NB4 (cell line): ENCODE results near the gene FOXP1.

ENCODE experiments used
- DNase-seq: peaks from one replicate; pipeline ENCODE4 v3.0.0; 2010; ENCODE audit warnings: low read depth
- H3K4me3 ChIP-seq: one replicate; pipeline ENCODE4 v1.5.1; 2011; ENCODE audit warnings: mild to moderate bottlenecking, low read depth, low read length, moderate library complexity
- CTCF ChIP-seq: IDR thresholded peaks from one replicate; pipeline ENCODE4 v1.5.1; 2012; ENCODE audit warnings: low read depth, low read length
- MAX ChIP-seq: IDR thresholded peaks from 2 replicates; pipeline ENCODE4 v1.6.1; 2011; ENCODE audit warnings: low read depth, low read length
- MYC ChIP-seq: IDR thresholded peaks from 2 replicates; pipeline ENCODE4 v1.6.1; 2011; ENCODE audit warnings: low read depth, low read length
- POLR2A ChIP-seq: IDR thresholded peaks from 2 replicates; pipeline ENCODE4 v1.6.1; 2011; ENCODE audit warnings: mild to moderate bottlenecking; ENCODE audit not compliant: insufficient read length; ENCODE audit errors: extremely low read depth

The FOXP1 gene

GRCh38 chr3:71135373-71136088, 448.0 kb downstream of the FOXP1 start:
- no peak overlapping the region for H3K4me3 ChIP-seq
- DNase-seq: no peak
- TF ChIP-seq POLR2A (no peak), CTCF (no peak), MYC (no peak), MAX (no peak)

- DNase-seq: no peak
- H3K4me3 ChIP-seq: no peak overlapping the region
- TF ChIP-seq CTCF (no peak), POLR2A (no peak), MYC (no peak), MAX (no peak)
These were observed 449.0 kb downstream of the FOXP1 start for GRCh38 chr3:71134521-71134920.

- no peak overlapping the region for H3K4me3 ChIP-seq
- TF ChIP-seq MYC (no peak), POLR2A (no peak), MAX (no peak), CTCF (no peak)
- no peak for DNase-seq
These were observed 449.7 kb downstream of the FOXP1 start for GRCh38 chr3:71133865-71134264.

DNA sequence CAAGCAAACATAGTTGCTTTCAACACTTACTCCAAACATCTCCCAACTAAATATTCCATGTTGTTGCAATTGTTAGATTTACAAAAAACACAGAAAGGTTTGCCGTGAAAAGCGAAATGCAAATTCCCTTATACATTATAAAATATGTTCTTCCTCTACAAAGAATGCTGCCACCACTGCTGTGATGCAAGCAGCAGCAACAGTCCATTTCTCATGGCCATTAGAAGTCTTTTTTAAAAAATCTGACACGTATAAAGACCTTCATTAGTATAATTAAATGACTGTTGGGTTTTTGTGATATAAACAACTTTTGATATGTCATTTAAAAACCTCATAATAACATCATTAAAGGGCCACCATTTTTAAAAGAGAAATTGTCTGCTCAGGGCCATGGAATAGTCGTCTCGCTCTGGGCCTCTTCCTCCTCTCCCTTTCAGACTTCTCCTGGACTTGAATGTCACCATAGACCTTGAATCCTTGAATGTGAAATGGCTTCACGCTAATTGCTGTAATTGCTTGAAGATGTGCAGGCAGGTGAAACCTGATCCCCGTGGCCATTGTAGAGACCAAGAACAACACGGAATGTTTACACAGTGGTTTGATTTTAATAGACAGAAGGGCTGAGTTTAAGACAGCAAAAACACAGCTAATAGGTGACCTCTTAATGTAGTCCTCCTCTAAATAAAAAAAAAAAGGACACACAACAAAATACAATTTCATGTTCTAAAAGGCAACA, 450.4 kb downstream of the FOXP1 start:
- no peak for TF ChIP-seq MAX
- no peak for TF ChIP-seq MYC
- no peak for TF ChIP-seq POLR2A
- no peak for TF ChIP-seq CTCF
- no peak overlapping the region for H3K4me3 ChIP-seq
- DNase-seq: no peak

GRCh38 chr3:71131375-71132314, 451.9 kb downstream of the FOXP1 start:
- H3K4me3 ChIP-seq: no peak overlapping the region
- DNase-seq: no peak
- TF ChIP-seq POLR2A (no peak), MYC (no peak), CTCF (no peak), MAX (no peak)
